Measurements from ENCODE around the gene ZNF23.
"Not testable (repeated sequence)": the region's sequence is repeated elsewhere in the genome, so short reads cannot be mapped to it uniquely, and the experiment has no call there.

DNA sequence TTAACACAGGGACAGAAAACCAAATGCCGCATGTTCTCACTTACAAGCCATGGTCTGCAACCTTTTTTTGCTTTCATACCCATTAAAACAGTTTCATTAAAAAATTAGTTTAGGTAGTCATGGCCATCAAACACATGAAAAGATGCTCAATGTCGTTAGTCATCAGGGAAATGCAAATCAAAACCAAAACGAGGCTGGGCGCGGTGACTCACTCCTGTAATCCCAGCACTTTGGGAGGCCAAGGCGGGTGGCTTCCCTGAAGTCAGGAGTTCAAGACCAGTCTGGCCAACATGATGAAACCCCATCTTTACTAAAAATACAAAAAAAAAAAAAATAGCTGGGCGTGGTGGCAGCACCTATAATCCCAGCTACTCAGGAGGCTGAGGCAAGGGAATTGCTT is 42.0 kb upstream of the ZNF23 start:
- TF ChIP-seq POLR2A (IDR thresholded peaks at IDR 0.05), result not testable (repeated sequence)
- TF ChIP-seq, protein P1, sequence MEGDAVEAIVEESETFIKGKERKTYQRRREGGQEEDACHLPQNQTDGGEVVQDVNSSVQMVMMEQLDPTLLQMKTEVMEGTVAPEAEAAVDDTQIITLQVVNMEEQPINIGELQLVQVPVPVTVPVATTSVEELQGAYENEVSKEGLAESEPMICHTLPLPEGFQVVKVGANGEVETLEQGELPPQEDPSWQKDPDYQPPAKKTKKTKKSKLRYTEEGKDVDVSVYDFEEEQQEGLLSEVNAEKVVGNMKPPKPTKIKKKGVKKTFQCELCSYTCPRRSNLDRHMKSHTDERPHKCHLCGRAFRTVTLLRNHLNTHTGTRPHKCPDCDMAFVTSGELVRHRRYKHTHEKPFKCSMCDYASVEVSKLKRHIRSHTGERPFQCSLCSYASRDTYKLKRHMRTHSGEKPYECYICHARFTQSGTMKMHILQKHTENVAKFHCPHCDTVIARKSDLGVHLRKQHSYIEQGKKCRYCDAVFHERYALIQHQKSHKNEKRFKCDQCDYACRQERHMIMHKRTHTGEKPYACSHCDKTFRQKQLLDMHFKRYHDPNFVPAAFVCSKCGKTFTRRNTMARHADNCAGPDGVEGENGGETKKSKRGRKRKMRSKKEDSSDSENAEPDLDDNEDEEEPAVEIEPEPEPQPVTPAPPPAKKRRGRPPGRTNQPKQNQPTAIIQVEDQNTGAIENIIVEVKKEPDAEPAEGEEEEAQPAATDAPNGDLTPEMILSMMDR (IDR thresholded peaks at IDR 0.05), result not testable (repeated sequence)

All from Peyer's patch (tissue), 4 donors.